Amniotic stem cell (primary cell): ENCODE data around the gene RPL29.
A peak's percentile ranks its signal among the peaks of the same experiment; 100 is the strongest.
"Not testable (repeated sequence)": the region's sequence is repeated elsewhere in the genome, so short reads cannot be mapped to it uniquely, and the experiment has no call there.

Source experiments
- DNase-seq: peaks from one replicate; lab custom pipeline; 2025; lab: John Stamatoyannopoulos, UW

The RPL29 gene

GRCh38 chr3:51995346-51996163, at the start of gene RPL29:
Gene RPL29, minus strand, starts transcription at chr3:51995895. Its CDS starts 434 bp downstream, at chr3:51995461.
- DNase-seq = peak; percentile 92

GRCh38 chr3:52044869-52045619, 49.3 kb upstream of the RPL29 start:
- no peak for DNase-seq

DNA sequence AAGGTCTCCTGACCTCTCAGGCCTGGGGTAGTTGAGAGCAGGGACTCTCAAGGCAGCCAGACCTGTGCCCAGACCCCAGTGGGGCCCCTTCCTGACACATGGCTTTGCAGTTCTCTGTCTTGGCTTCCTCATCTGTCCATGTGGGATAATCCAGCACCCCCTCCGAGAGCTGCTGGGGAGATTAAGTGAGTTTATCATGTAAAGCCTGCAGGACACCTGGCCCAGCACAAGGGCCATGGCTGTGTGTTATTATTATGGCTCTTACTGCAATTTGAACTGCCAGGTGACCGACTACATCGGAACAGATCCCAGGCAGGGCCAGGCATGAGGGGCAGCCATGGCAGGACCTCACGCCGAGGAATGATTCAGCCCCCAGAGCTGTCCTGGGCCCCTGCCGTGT, 48.1 kb upstream of the RPL29 start:
- DNase-seq = no peak

DNA sequence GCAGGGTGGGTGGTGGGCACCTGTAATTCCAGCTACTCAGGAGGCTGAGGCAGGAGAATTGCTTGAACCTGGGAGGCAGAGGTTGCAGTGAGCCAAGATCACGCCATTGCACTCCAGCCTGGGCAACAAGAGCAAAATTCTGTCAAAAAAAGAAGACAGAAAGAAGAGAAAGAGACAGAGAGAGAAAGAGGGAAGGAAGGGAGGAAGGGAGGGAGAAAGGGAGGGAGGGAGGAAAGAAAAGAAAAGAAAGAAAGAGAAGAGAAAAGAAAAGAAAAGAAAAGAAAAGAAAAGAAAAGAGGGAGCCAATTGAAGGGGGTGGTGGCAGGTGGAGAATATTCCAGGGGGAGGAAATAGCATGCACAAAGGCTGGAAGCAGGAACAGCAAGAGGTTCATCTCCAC, 47.3 kb upstream of the RPL29 start:
- not testable (repeated sequence) for DNase-seq

- DNase-seq = no peak
Observed at GRCh38 chr3:52041118-52041731, 45.5 kb upstream of the RPL29 start.

DNA sequence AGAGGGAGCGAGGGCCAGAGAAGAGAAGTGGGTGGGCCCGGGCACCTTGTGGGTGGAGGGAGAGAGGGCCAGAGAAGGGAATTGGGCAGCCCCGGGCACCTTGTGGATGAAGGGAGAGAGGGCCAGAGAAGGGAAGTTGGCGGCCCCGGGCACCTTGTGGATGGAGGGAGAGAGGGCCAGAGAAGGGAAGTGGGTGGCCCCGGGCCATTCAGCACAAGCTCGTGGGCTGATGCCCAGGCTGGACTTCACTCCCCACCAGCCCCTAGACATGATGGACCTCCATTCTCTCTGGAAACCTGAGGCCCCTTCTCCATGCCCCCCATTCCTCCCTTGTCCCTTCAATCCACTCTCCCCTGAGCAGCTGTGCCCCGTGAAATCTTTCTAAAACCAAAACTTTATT, 44.9 kb upstream of the RPL29 start:
- no peak for DNase-seq

DNA sequence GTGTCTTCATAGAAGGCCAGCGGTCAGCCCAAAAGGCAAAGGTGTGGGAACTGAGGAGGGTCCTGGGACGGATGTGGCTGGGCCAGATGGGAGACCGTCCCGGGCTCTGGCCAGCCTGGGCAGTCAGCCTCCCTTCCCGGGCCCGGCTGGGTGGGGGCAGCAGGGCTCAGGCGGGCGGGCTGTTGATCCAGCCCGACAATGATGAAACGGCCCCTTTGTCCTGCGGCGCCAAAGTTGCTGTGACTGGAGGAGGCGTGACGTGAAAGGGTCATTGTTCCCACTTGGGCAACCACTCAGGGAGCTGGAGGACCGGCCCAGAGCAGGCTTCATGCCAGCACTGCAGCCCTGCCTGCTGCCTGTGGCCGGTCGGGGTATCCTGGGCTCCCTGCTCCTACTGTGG, 44.2 kb upstream of the RPL29 start:
- no peak for DNase-seq

- DNase-seq = no peak
Observed at GRCh38 chr3:52039426-52039825, 43.7 kb upstream of the RPL29 start.

DNA sequence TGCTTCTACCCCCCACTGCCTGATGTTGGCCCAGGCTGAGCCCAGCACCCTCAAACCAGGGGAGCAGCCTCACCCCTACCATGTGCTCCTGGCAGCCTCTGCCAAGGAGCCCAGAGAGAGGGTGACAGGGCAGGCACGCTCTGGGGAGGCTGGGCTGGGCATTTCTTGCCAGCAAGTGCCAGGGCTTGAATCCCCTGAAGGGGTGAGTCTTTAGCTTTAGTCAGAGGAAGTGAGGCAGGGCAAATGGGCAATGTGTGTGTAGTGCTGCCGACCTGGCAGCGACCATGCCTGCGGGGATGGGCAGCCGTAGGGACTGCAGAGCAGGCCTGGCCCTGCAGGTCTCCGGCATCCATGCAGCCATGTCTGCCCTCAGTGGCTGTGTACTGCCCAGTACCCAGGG, 42.5 kb upstream of the RPL29 start:
- no peak for DNase-seq

GRCh38 chr3:52037291-52037690, 41.6 kb upstream of the RPL29 start:
- no peak for DNase-seq

- DNase-seq = no peak
Observed at GRCh38 chr3:52036829-52037228, 41.1 kb upstream of the RPL29 start.

DNA sequence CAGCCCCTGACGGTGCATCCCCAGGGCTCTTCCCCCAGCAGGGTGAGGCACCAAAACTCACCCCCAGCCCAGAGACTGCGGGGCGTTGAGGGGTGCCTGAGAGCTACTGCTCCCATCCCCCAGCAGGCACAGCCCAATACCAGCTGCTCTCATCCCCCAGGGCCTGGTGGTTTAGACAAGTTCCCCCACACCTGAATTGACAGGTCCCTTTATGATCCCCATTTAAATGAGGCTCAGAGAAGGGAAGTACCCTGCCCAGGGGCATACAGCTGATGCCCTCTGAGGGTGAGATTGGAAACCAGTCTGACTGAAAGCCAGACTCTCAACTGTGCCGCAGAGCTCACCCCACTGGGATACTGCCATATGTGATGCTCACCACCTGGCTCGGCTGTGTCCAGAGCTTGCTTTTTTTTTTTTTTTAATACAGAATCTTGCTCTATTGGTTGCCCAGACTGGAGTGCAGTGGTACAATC, 40.6 kb upstream of the RPL29 start:
- no peak for DNase-seq

- no peak for DNase-seq
Observed at GRCh38 chr3:52034651-52035050, 39.0 kb upstream of the RPL29 start.

DNA sequence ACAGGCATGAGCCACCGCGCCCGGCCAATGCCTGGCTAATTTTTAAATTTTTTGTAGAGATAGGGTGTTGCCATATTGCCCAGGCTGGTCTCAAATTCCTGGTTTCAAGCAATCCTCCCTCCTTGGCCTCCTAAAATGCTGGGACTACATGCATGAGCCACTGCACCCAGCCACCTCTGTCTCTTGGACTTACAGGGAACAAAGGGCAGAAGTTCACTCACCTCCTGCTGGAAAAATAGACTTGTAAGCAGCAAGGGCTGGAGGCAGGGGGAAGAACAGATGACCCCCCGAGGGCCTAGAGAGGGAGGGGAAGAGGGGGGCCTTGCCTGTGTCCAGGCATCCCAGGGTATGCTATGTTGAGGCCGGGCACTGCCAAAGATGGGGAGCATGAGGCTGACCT, 38.5 kb upstream of the RPL29 start:
- no peak for DNase-seq

GRCh38 chr3:52033748-52034147, 38.1 kb upstream of the RPL29 start:
- DNase-seq = not testable (repeated sequence)

DNA sequence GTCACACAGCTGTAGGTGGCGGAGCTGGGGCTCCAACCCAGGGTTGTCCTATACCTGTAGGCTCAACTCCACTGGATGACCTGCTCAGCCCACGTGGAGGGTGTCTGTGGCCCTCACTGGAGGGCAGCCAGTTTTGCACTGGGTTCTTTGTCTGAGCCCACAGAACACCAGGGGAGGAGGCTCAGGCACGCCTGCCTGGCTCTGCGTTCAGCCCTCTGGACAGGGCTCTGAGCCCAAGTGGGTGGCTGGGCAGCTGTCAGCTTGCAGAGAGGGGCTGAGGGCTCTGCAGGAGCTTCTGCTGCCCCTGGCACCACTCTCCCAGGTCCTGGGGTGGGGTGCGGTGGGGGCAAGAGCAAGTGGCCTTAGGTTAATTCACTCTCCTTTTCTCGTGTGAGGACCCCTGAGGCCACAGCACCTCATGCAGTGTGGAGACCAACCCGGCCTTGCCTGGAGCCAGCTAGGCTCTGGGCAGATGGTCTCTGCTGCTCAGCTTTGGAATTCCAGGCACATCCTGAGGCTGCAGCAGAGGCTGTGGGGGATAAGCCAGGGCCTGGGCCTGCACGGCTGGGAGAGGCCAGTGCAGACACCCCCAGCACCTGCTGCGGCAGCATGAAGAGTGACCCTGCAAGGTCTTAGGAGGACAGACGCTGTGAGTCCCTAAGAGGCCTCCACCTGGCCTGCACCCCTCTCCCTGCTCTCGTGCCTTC, 37.2 kb upstream of the RPL29 start:
- DNase-seq = no peak

DNA sequence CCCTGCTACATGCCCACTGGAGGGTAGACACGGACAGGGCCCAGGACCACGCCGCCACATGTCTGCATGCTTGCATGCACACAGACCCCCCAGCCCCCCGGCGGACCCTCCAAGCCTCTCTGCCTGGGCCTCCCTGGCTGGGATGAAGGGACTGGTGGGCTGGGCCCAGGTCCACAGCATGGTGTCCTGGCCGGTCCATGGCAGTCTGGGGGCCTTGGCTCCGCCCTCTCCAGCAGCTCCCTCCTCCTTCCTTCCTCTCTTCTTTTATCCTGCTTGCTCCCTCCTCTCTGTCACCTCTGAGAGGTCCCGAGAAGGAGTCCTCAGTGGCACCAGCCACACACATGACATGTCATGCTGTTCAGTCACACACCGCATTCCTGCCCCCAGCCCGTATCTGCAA, 36.2 kb upstream of the RPL29 start:
- no peak for DNase-seq

DNA sequence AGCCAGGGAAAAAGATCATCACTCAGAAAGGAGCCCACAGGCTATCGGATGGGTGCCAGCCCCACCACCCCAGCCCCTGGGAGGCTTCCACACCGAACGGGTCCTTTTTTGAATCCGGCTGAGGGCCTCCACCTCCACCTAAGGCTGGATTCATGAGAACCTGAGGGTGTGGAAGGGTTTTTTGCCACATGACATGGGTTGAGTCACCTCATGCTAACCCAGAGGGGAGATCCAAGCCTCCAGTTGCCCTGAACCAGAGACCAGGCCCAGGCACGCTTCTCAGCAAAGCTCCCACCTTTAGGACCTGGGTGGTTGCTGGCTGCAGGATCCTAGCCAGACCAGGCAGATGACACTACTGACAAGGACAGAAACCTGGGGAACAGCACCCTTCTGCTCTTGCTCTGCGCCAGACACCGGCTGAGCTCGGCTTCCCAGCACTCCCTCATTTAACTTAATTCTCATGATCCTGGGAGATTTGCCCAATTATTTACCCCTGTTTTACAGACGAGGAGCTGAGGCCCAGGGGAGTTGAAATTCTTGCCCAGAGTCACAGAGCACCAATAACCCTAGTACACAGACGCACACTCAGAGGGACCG, 35.1 kb upstream of the RPL29 start:
- no peak for DNase-seq

DNA sequence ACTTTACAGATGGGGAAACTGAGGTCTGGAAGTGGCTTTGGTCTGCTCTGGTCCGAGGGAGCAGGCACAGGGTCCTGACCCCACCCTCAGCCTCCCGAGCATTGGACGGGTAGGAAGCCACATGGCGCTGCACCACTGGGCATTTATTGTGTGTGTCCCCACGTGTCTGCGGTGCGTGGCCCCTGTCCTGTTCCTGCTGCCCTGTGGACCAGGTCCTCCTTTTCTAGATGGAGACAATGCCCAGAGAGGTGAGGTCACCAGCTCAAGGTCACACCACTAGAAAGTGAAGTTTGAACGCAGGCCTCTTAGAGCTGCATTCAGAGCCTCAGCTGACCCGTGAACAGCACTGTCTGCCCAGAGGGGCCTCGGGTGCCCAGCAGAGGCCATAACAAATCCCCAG, 33.8 kb upstream of the RPL29 start:
- DNase-seq = no peak

DNA sequence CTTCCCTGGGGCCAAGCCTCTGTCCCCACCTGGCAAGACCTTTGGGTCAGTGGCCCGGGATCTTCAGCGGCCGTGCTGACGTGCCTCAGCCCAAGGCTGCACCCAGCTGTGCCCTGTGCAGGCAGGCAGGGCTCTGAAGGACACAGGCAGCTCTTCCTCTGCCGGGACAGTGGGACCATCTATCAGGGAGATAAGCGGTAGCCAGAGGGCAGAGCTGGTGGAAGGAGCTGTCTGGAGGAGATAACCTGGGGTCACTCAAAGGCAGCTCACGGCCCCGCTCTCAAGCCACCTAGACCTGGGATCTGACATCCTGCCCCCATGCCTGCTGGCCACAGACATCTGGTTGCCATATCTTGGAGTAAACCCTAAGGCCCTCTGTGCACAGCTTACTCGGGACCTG, 33.4 kb upstream of the RPL29 start:
- no peak for DNase-seq

DNA sequence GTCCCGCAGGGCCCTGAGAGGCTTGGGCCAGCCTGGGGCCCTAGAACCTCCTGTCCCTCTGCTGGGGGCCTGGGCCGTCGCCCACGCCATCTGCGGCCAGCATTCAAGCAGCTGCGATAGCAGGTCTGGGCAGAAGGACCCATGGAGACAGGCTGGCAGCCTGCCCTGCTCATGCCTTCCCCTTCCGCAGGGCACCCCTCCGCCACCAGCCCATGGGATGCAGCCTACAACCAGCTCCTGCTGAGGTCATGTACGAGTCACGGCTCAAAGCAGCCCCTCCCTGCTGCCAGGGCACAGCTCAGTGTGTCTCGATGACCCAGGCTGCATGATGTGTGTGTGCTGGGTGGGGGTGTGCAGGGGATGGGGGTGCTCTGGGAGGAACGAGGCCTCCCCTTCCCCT, 32.9 kb upstream of the RPL29 start:
- DNase-seq = no peak

DNA sequence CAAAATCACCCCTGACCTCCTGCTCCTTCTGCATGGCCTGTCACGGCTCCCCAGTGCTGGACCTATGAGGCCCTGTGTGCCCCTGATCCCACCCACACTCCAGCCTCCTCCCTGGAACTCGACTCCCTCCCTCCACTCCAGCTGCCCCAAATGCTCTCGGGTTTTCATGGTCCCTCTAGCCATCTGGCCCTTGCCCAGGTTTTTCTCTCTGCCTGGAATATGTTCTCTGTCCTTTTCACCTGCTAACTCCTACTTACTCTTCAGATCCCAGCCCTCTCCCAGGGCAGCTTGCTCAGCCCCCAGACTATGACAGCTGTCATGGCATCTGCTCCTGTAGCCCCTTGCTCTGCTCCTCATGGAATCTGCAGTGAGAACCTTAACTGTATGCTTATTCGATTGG, 30.3 kb upstream of the RPL29 start:
- no peak for DNase-seq
